Measurements from ENCODE around the gene CATSPER4.

Gene CATSPER4

DNA sequence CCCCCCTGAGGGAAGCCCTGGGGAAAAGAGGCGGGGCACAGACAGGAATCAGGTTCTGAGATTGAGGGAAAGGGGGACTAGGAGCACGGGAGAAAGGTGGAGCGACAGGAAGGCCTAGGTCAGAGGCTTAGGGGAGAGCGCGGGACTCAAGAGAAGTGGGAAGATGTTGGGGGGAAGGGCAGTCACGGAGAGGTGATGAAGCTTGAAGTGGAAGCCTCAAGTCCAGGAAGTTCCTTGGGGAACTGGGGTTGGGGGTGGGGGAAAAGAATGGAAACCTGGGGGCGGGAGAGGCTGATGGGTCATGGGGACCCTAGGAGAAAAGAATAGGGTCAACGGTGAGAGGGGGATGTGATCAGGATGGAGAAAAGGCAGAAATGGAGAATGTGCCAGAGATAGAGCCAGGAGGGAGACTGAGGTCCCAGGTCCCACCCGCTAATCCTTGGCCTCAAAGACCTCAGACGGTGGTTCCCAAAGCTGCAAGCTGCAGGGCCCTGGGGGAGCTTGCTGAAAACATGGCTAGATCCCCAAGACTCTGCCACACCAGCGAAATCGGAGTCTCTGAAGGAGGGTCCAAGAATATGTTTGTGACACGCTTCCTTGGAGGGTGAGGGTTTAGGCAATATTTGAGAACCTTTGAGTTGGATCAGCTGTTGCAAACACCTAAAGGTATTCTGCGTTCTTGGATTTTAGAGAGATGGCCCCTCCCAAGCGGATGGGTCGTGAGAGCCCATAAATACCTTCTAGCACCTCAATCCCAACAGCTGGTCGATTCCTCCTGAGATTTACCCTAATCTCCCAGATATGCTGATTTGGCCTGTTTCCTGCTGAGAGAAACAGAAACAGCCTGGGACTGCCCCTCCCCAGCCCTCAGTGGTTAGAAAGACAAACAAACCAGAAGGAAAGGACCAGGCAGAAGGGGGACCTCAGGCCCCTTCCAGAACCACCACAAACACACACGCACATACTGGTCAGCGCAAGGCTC, 25.2 kb upstream of the CATSPER4 start:
- DNase-seq: no peak

DNA sequence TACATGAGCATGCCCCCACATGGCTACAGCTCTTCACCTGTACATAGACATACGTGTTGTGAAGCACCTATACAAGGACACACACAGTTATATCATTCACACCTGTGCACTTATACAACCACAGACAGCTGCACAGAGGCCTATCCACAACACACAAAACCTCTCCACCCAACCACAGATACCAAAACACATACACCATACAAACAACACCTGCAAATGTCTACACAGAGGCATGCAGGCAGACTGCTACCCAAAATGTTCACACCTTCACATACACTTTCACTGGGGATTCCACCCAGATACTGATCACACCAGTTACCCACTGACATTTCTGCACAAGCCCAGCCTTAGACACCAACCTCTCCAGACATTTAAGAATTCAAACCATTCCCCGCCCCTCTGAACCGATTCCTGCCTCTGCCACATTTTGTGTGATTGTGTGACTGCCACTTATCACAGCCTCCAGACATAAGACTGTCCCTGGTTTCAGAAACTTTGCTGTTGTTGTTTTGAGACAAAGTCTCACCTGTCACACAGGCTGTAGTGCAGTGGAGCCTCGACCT, 23.6 kb upstream of the CATSPER4 start:
- DNase-seq: no peak

GRCh38 chr1:26168410-26169197, 21.8 kb upstream of the CATSPER4 start, which contains the start of gene C1orf232:
C1orf232 (minus strand) TSS chr1:26168963; CDS start chr1:26168499, 464 bp downstream.
- DNase-seq: no peak

- no peak for DNase-seq
Observed at GRCh38 chr1:26169198-26169554, 21.2 kb upstream of the CATSPER4 start.

DNA sequence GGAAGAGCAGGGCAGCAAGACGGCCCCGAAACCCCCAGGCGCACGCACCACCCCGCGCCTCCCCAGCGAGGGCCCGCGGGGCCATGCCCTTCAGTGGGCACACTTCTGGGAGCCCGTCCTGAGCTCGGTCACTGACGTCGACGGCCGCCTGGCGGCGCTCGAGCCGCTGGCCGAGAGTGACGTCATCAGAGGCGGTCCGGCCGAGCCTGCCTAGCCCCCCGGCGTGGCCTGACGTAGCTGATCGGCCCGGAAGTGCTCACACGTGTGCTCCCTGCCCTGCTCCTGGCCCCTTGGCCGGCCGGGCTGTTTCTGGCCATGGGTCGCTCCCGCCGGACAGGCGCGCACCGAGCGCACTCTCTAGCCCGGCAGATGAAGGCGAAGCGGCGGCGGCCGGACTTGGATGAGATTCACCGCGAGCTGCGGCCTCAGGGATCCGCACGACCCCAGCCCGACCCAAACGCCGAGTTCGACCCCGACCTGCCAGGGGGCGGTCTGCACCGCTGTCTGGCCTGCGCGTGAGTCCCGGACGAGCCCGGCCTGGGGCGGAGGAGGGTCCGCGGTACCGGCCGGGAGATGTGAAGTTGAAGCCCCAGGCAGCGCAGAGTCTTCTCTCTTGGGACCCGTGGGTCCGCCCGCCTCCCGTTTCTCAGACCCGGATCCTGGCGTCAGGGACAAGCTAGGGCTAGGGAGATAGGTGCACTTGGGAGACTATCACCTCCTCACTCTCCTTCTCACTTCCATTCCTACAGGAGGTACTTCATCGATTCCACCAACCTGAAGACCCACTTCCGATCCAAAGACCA, 20.5 kb upstream of the CATSPER4 start, which contains the start of gene ZNF593:
ZNF593 (plus strand) TSS at position 240 of the 803 bp plus-strand sequence; CDS start at position 316, 76 bp downstream.
- DNase-seq: peak; percentile 85 to 90

GRCh38 chr1:26170472-26170821, 20.0 kb upstream of the CATSPER4 start:
- no peak for DNase-seq

GRCh38 chr1:26171084-26172072, 19.0 kb upstream of the CATSPER4 start, which contains the start of gene ZNF593OS:
ZNF593OS (minus strand) TSS chr1:26171832; CDS start chr1:26171661, 171 bp downstream.
- no peak for DNase-seq

- DNase-seq: no peak
Observed at GRCh38 chr1:26175346-26175745, 15.1 kb upstream of the CATSPER4 start.

- peak in 1 of 2 experiments; percentile 12 for DNase-seq
Observed at GRCh38 chr1:26177182-26177684, 13.2 kb upstream of the CATSPER4 start, which contains the start of gene CNKSR1. CNKSR1 (plus strand) TSS chr1:26177491; CDS start chr1:26177548, 57 bp downstream.

DNA sequence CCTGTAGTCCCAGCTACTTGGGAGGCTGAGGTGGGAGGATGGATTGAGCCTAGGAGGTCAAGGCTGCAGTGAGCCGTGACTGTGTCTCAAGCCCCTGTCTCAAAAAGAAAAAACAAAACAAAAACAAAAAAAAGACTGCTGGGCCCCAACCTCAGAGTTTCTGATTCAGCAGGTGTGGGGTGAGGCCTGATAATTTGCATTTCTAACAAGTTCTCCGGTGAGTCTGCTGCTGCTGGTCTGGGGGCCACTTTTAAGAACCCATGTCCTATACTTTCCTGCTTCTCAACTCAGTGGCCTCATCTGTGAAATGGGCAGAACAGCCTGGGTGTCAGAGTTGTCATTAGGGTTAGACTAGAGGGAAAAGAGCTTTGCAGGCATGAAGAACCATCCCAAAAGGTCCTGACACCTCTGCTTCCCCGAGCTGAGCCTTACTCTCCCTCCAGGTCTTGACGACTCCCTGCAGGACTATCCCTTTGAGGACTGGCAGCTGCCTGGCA, 10.3 kb upstream of the CATSPER4 start:
- no peak for DNase-seq

GRCh38 chr1:26181586-26182382, 8.6 kb upstream of the CATSPER4 start:
- no peak for DNase-seq

GRCh38 chr1:26182383-26182696, 8.1 kb upstream of the CATSPER4 start:
- no peak for DNase-seq

GRCh38 chr1:26184086-26184485, 6.3 kb upstream of the CATSPER4 start:
- DNase-seq: no peak

GRCh38 chr1:26184883-26185282, 5.5 kb upstream of the CATSPER4 start:
- no peak for DNase-seq

- DNase-seq: no peak
Observed at GRCh38 chr1:26187882-26188281, 2.5 kb upstream of the CATSPER4 start.

DNA sequence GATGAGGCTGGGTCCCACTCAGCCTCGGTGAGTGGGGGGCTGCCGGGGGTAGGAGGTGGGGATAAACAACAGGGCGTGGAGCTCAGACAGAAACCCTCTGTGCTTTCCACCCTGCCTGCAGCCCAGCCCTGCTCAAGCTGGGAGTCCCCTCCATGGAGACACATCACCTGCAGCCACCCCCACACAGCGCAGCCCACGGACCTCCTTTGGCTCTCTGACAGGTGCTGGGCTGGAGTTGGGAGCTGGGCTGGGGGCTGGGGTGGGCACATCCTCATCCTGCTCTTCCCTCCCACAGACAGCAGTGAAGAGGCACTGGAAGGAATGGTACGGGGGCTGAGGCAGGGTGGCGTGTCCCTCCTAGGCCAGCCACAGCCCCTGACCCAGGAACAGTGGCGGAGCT, 1.9 kb upstream of the CATSPER4 start:
- DNase-seq: no peak

DNA sequence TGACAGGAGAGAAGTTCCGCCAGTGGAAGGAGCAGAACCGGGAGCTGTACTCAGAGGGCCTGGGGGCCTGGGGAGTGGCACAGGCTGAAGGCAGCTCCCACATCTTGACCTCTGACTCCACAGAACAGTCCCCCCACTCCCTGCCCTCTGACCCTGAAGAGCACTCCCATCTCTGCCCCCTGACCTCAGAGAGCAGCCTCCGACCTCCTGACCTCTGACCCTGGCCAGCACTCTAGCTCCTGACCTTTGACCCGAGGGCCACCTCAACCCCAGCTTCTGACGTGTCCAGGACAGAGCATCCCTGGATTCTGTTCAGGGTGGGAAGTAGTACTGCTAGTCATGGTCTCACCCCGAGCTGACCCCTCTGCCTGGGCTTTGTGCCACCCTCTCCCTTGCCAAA, 1.1 kb upstream of the CATSPER4 start:
- DNase-seq: no peak

DNA sequence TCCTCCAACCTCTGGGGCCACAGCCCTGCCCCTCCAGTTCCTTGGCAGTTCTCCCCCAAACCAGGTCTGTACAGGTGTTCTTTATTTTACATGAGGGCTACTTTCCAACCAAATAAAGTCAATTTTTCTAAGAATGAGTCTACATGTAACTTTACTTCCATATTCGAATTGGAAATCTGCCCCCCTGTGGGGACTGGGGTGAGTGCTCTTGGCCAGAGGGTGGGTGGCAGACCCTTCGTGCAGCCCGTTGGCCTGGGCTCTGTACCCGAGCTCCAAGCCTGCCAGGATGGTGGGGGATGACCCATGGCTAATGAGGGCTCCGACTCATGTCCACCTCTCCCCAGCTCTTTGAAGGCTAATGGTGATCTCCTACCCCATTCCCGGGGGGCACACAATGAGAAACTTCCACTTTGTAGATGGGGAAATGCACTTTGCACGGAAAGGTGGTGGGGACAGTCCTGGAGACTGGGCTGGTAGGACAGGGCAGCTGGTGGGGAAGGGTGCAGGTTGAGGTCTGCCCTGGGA, 589 bp upstream of the CATSPER4 start:
- DNase-seq: no peak

DNA sequence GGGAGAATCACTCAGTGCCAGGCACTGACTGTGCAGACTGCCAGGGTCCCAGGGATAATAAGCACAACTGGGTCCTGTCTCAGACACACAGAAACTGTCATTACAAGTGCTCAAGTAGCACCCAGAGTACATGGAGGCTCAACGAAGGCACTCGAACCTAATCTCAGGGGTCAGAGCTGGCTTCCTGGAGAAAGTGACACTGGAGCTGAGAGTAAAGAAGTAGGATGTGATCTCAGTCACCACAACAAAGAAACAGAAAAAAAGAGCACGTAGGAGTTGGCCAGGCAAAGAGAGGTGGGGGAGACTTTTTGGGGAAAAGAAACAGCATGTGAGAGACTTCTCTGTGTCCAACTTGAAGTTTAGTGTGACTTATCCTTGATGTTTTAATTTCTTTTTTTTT, 1.3 kb downstream of the CATSPER4 start:
- DNase-seq: no peak

- DNase-seq: no peak
Observed at GRCh38 chr1:26195805-26196204, 5.4 kb downstream of the CATSPER4 start.

Measured in stimulated activated CD4-positive, alpha-beta T cell treated with anti-CD3 and anti-CD28 coated beads, Interleukin-4, amount 100 ng/mL, for 4 hours (primary cell).